Mesendoderm (in vitro differentiated cells): ENCODE data around the gene GJA3.

Experiments used
- DNase-seq: peaks from one replicate; pipeline ENCODE4 v3.0.0; 2013
- H2AK5ac ChIP-seq: 2 replicates; pipeline ENCODE4 v1.6.1; 2013; ENCODE audit warnings: low read length, inconsistent platforms
- H2BK120ac ChIP-seq: 2 replicates; pipeline ENCODE4 v1.6.1; 2013; ENCODE audit warnings: low read depth, mild to moderate bottlenecking, low read length, moderate library complexity, mixed read lengths
- H2BK15ac ChIP-seq: replicated peaks from 2 replicates; pipeline ENCODE4 v1.6.1; 2013; ENCODE audit warnings: low read depth, mild to moderate bottlenecking, moderate library complexity
- H2BK5ac ChIP-seq: 2 replicates; pipeline ENCODE4 v1.6.1; 2013; ENCODE audit warnings: low read length, inconsistent platforms
- H3K18ac ChIP-seq: 2 replicates; pipeline ENCODE4 v1.6.1; 2013; ENCODE audit warnings: mild to moderate bottlenecking, low read length, mixed read lengths
- H3K23ac ChIP-seq: one replicate; pipeline ENCODE4 v1.6.1; 2013; ENCODE audit warnings: low read length
- H3K27ac ChIP-seq: 2 replicates; pipeline ENCODE4 v1.5.1; 2013; ENCODE audit warnings: low read depth, mild to moderate bottlenecking, inconsistent platforms, low read length, moderate library complexity
- H3K27me3 ChIP-seq: 2 replicates; pipeline ENCODE4 v1.6.1; 2013; ENCODE audit warnings: low read length, control low read depth, mild to moderate bottlenecking, inconsistent platforms; ENCODE audit not compliant: insufficient read depth, poor library complexity
- H3K36me3 ChIP-seq: 2 replicates; pipeline ENCODE4 v1.6.1; 2013; ENCODE audit warnings: low read length, inconsistent platforms; ENCODE audit not compliant: control insufficient read depth, insufficient read depth
- H3K4ac ChIP-seq: one replicate; pipeline ENCODE4 v1.6.1; 2013; ENCODE audit warnings: low read depth, mild to moderate bottlenecking, low read length, moderate library complexity
- H3K4me1 ChIP-seq: 2 replicates; pipeline ENCODE4 v1.6.1; 2013; ENCODE audit warnings: low read depth, low read length, inconsistent platforms; ENCODE audit not compliant: control insufficient read depth
- H3K4me2 ChIP-seq: 2 replicates; pipeline ENCODE4 v1.6.1; 2013; ENCODE audit warnings: low read length
- H3K4me3 ChIP-seq: 2 replicates; pipeline ENCODE4 v1.5.1; 2013; ENCODE audit warnings: mild to moderate bottlenecking, low read length
- H3K56ac ChIP-seq: one replicate; pipeline ENCODE4 v1.6.1; 2013; ENCODE audit warnings: low read length
- H3K79me1 ChIP-seq: 2 replicates; pipeline ENCODE4 v1.6.1; 2013; ENCODE audit warnings: low read length, inconsistent platforms
- H3K79me2 ChIP-seq: 2 replicates; pipeline ENCODE4 v1.6.1; 2013; ENCODE audit warnings: mild to moderate bottlenecking, low read length; ENCODE audit not compliant: control insufficient read depth, insufficient read depth
- H3K9ac ChIP-seq: 2 replicates; pipeline ENCODE4 v1.6.1; 2013; ENCODE audit warnings: low read length, inconsistent platforms
- H4K5ac ChIP-seq: one replicate; pipeline ENCODE4 v1.6.1; 2013; ENCODE audit warnings: low read length
- H4K8ac ChIP-seq: one replicate; pipeline ENCODE4 v1.6.1; 2013; ENCODE audit warnings: low read depth, mild to moderate bottlenecking, control low read depth, low read length, moderate library complexity
- WGBS: extraction: QIAGEN DNeasy Blood & Tissue Kit; methylation state at CpG from one replicate; pipeline ENCODE4 v1.1.7; 2013; ENCODE audit warnings: low lambda C conversion rate, missing lambda C conversion rate; ENCODE audit not compliant: insufficient coverage; ENCODE audit errors: extremely low coverage; 5-methylcytosine and 5-hydroxymethylcytosine counted together

The GJA3 gene

GRCh38 chr13:20131057-20131832, 29.6 kb downstream of the GJA3 start:
- Histone ChIP-seq H4K5ac (no peak overlapping the region), H3K27ac (no peak overlapping the region), H3K4me3 (no peak overlapping the region), H3K27me3 (no peaks in the 10 kb centered on the region), H3K4me1 (no peaks in the 10 kb centered on the region), H3K18ac (no peak overlapping the region), H3K79me1 (no peaks in the 10 kb centered on the region), H3K4ac (no peak overlapping the region), H2BK15ac (no peak overlapping the region), H3K23ac (no peak overlapping the region), H2BK120ac (no peak overlapping the region), H3K9ac (no peak overlapping the region), H4K8ac (no peak overlapping the region), H2BK5ac (no peak overlapping the region), H3K36me3 (no peaks in the 10 kb centered on the region), H2AK5ac (no peak overlapping the region), H3K56ac (no peak overlapping the region), H3K79me2 (no peaks in the 10 kb centered on the region), H3K4me2 (no peak overlapping the region)
- no CpG with 5 or more reads among the region's 11 CpGs for WGBS
- no peak for DNase-seq

GRCh38 chr13:20130652-20131051, 30.2 kb downstream of the GJA3 start:
- Histone ChIP-seq H3K23ac (no peak overlapping the region), H3K79me1 (no peaks in the 10 kb centered on the region), H3K56ac (no peak overlapping the region), H3K9ac (no peak overlapping the region), H3K27me3 (no peaks in the 10 kb centered on the region), H3K79me2 (no peaks in the 10 kb centered on the region), H2BK15ac (no peak overlapping the region), H3K4me3 (no peak overlapping the region), H2BK5ac (no peak overlapping the region), H2BK120ac (no peak overlapping the region), H3K4me1 (no peaks in the 10 kb centered on the region), H3K4me2 (no peak overlapping the region), H3K36me3 (no peaks in the 10 kb centered on the region), H3K4ac (no peak overlapping the region), H4K5ac (no peak overlapping the region), H2AK5ac (no peak overlapping the region), H3K18ac (no peak overlapping the region), H3K27ac (no peak overlapping the region), H4K8ac (no peak overlapping the region)
- DNase-seq = no peak
- 100% methylated on average over 1 of the region's 2 CpGs for WGBS

- H2BK5ac ChIP-seq = no peak overlapping the region
- no peak overlapping the region for H4K5ac ChIP-seq
- H3K4me2 ChIP-seq = no peak overlapping the region
- H2BK120ac ChIP-seq = no peak overlapping the region
- no peaks in the 10 kb centered on the region for H3K27me3 ChIP-seq
- no peak overlapping the region for H3K9ac ChIP-seq
- H3K36me3 ChIP-seq = no peaks in the 10 kb centered on the region
- no peak overlapping the region for H4K8ac ChIP-seq
- no peak overlapping the region for H3K56ac ChIP-seq
- H3K4me1 ChIP-seq = no peaks in the 10 kb centered on the region
- no peak overlapping the region for H3K18ac ChIP-seq
- no peak overlapping the region for H3K4ac ChIP-seq
- H2BK15ac ChIP-seq = no peak overlapping the region
- no peak for DNase-seq
- H3K27ac ChIP-seq = no peak overlapping the region
- H3K79me2 ChIP-seq = no peaks in the 10 kb centered on the region
- no CpG with 5 or more reads among the region's 2 CpGs for WGBS
- H2AK5ac ChIP-seq = no peak overlapping the region
- H3K4me3 ChIP-seq = no peak overlapping the region
- H3K79me1 ChIP-seq = no peaks in the 10 kb centered on the region
- H3K23ac ChIP-seq = no peak overlapping the region
Observed at GRCh38 chr13:20130012-20130411, 30.8 kb downstream of the GJA3 start.

- no peak overlapping the region for H2BK120ac ChIP-seq
- no peaks in the 10 kb centered on the region for H3K36me3 ChIP-seq
- no peak overlapping the region for H4K5ac ChIP-seq
- H3K23ac ChIP-seq = no peak overlapping the region
- no peak overlapping the region for H3K27ac ChIP-seq
- H3K56ac ChIP-seq = no peak overlapping the region
- H2BK5ac ChIP-seq = no peak overlapping the region
- H3K4ac ChIP-seq = no peak overlapping the region
- no peak overlapping the region for H3K4me2 ChIP-seq
- H3K9ac ChIP-seq = no peak overlapping the region
- no peak overlapping the region for H2BK15ac ChIP-seq
- no peaks in the 10 kb centered on the region for H3K27me3 ChIP-seq
- H4K8ac ChIP-seq = no peak overlapping the region
- no CpG with 5 or more reads among the region's 18 CpGs for WGBS
- H3K4me3 ChIP-seq = no peak overlapping the region
- H3K79me1 ChIP-seq = no peaks in the 10 kb centered on the region
- no peaks in the 10 kb centered on the region for H3K4me1 ChIP-seq
- no peak for DNase-seq
- no peaks in the 10 kb centered on the region for H3K79me2 ChIP-seq
- H3K18ac ChIP-seq = no peak overlapping the region
- H2AK5ac ChIP-seq = no peak overlapping the region
Observed at GRCh38 chr13:20129076-20129475, 31.8 kb downstream of the GJA3 start.

GRCh38 chr13:20128459-20128931, 32.4 kb downstream of the GJA3 start:
- Histone ChIP-seq H4K5ac (no peak overlapping the region), H3K9ac (peak overlapping the region; percentile 86), H4K8ac (no peak overlapping the region), H3K56ac (peak overlapping the region; percentile 93), H3K36me3 (no peaks in the 10 kb centered on the region), H2BK15ac (no peak overlapping the region), H2AK5ac (no peak overlapping the region), H3K27ac (no peak overlapping the region), H3K18ac (no peak overlapping the region), H3K4me2 (peak overlapping the region; percentile 98), H2BK5ac (no peak overlapping the region), H3K79me2 (no peaks in the 10 kb centered on the region), H3K79me1 (no peaks in the 10 kb centered on the region), H3K23ac (no peak overlapping the region), H3K4me3 (peak overlapping the region; percentile 30), H3K27me3 (no peaks in the 10 kb centered on the region), H3K4ac (no peak overlapping the region), H3K4me1 (no peaks in the 10 kb centered on the region), H2BK120ac (no peak overlapping the region)
- no peak for DNase-seq
- no CpG with 5 or more reads among the region's 28 CpGs for WGBS
